Measurements from ENCODE around the gene GOLGA1.

DNA sequence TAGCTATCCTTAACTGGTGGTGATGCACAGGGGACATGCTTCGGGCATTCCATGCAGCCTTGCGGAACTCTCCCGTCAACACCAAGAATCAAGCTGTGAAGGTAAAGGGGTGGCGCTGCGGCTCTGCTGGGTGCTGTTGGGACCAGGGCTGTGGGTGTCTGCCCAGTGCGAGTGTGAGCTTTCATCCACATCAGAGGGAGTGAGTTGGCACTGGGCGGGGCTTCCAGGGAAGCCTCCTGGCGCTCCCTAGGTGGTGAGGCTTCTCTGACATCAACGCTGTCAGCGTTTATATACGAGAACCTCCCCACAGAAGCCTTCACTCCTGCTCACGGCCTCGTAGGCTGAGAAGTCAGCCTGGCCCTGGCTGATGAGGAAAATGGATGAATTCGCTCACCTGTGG lies 67.2 kb downstream of the GOLGA1 start:
- TF ChIP-seq, protein P1, sequence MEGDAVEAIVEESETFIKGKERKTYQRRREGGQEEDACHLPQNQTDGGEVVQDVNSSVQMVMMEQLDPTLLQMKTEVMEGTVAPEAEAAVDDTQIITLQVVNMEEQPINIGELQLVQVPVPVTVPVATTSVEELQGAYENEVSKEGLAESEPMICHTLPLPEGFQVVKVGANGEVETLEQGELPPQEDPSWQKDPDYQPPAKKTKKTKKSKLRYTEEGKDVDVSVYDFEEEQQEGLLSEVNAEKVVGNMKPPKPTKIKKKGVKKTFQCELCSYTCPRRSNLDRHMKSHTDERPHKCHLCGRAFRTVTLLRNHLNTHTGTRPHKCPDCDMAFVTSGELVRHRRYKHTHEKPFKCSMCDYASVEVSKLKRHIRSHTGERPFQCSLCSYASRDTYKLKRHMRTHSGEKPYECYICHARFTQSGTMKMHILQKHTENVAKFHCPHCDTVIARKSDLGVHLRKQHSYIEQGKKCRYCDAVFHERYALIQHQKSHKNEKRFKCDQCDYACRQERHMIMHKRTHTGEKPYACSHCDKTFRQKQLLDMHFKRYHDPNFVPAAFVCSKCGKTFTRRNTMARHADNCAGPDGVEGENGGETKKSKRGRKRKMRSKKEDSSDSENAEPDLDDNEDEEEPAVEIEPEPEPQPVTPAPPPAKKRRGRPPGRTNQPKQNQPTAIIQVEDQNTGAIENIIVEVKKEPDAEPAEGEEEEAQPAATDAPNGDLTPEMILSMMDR (optimal IDR thresholded peaks at IDR 0.05 in 1 of 3, IDR thresholded peaks at IDR 0.05 in 1 of 3, conservative IDR thresholded peaks at IDR 0.05 in 1 of 3; ENCODE audit: extremely low read depth in 1 of 3, insufficient read depth in 2 of 3, low read length in 3 of 3): no peak
- no peak for TF ChIP-seq EZH2 (IDR thresholded peaks at IDR 0.05; ENCODE audit: low read length)
